ENCODE data around the gene ZSCAN9. TPM values are rescaled to one million over a fixed set of nuclear protein-coding genes. Genes with fewer than 3 reads are reported as not detected.
A peak's percentile ranks its signal among the peaks of the same experiment; 100 is the strongest.

ZSCAN9 gene
- total and polyA plus RNA-seq, 9 of the 15 experiments (the other 6 are each of a cell fraction or from before 2014, with no cell fraction given): 18.8 to 48.9 (median 28.7) TPM

GRCh38 chr6:28220257-28221133 lies 4.6 kb upstream of the ZSCAN9 start (continued):
- TF ChIP-seq GTF2B (IDR thresholded peaks at IDR 0.05; ENCODE audit: extremely low read depth, insufficient read length) (peak; percentile 85), ZBTB33 (CRISPR knock-in tag; IDR thresholded peaks at IDR 0.05) (no peak), VEZF1 (CRISPR knock-in tag; IDR thresholded peaks at IDR 0.05) (no peak; the same call in 1 of the 2 replicates), HDAC3 (IDR thresholded peaks at IDR 0.05; ENCODE audit: borderline replicate concordance, partially characterized antibody) (no peak), RBM17 (IDR thresholded peaks at IDR 0.05; ENCODE audit: borderline replicate concordance, low read depth, low read length) (no peak), GTF2F1 (IDR thresholded peaks at IDR 0.05; ENCODE audit: low read depth, low read length) (peak; percentile 95), HMGXB4 (CRISPR knock-in tag; IDR thresholded peaks at IDR 0.05) (0 out of 2 replicates have a peak, but pooled peaks have one; percentile 8), XRCC4 (IDR thresholded peaks at IDR 0.05; ENCODE audit: extremely low read depth, insufficient read depth, insufficient read length) (no peak), RAD21 (CRISPR knock-in tag; conservative IDR thresholded peaks at IDR 0.05 in 1 of 2, IDR thresholded peaks at IDR 0.05 in 1 of 2) (no peak; a peak in 1 of 4 replicates), CTCF (IDR thresholded peaks at IDR 0.05 in 2 of 3, conservative IDR thresholded peaks at IDR 0.05 in 1 of 3; ENCODE audit: insufficient read depth in 2 of 3, low read depth in 1 of 3, low read length in 3 of 3) (0 out of 6 replicates have a peak, but pooled peaks of 1 of the 3 experiments have one; percentile 5), BMI1 (IDR thresholded peaks at IDR 0.05; ENCODE audit: low read length) (no peak), DACH1 (IDR thresholded peaks at IDR 0.05; ENCODE audit: partially characterized antibody) (no peak), MTA2 (IDR thresholded peaks at IDR 0.05; ENCODE audit: low read depth) (no peak), ZNF639 (CRISPR knock-in tag; conservative IDR thresholded peaks at IDR 0.05 in 1 of 2, IDR thresholded peaks at IDR 0.05 in 1 of 2) (no peak)

Measured in K562 (cell line).